GM12875 (cell line): ENCODE measurements around the gene NPL.

Source experiments
- H3K4me3 ChIP-seq: one replicate; pipeline ENCODE4 v1.5.1; 2011; ENCODE audit warnings: low read depth, low read length, control low read depth
- CTCF ChIP-seq: IDR thresholded peaks from 2 replicates; pipeline ENCODE4 v1.5.1; 2011; ENCODE audit warnings: low read depth, mild to moderate bottlenecking, control low read depth, inconsistent platforms, low read length, moderate library complexity, borderline replicate concordance; ENCODE audit not compliant: insufficient read depth

NPL gene

GRCh38 chr1:182835806-182836205 is 46.2 kb downstream of the NPL start:
- H3K4me3 ChIP-seq, result no peak overlapping the region
- no peak for TF ChIP-seq CTCF

GRCh38 chr1:182839209-182840066 is 49.9 kb downstream of the NPL start, which contains the start of gene DHX9:
TSS of gene DHX9 (plus strand) at chr1:182839347. CDS start at chr1:182842567, 3,220 bp downstream.
- peak within 1 kb of the TSS; percentile 71 for H3K4me3 ChIP-seq
- peak; percentile 26; the same call in 1 of the 2 replicates for TF ChIP-seq CTCF

GRCh38 chr1:182841368-182841988 is 51.9 kb downstream of the NPL start:
- peak overlapping the region; percentile 71 for H3K4me3 ChIP-seq
- no peak for TF ChIP-seq CTCF

- no peak overlapping the region for H3K4me3 ChIP-seq
- TF ChIP-seq CTCF, result no peak
Observed at GRCh38 chr1:182842265-182842664, 52.7 kb downstream of the NPL start.

GRCh38 chr1:182845379-182845778 is 55.8 kb downstream of the NPL start:
- no peak overlapping the region for H3K4me3 ChIP-seq
- no peak for TF ChIP-seq CTCF

- no peak overlapping the region for H3K4me3 ChIP-seq
- TF ChIP-seq CTCF, result no peak
Observed at GRCh38 chr1:182845894-182846293, 56.3 kb downstream of the NPL start.
